Stimulated activated CD4-positive, alpha-beta T cell treated with anti-CD3 and anti-CD28 coated beads, Interleukin-15, amount 100 ng/mL, for 24 hours (primary cell): Measurements from ENCODE around the gene DCD.
"Not testable (repeated sequence)": the region's sequence is repeated elsewhere in the genome, so short reads cannot be mapped to it uniquely, and the experiment has no call there.

ENCODE experiments used
- DNase-seq: peaks from one replicate; pipeline ENCODE4 v3.0.0-alpha.2; 2020

DCD gene

GRCh38 chr12:54650889-54651288, 2.7 kb upstream of the DCD start:
- DNase-seq = no peak

DNA sequence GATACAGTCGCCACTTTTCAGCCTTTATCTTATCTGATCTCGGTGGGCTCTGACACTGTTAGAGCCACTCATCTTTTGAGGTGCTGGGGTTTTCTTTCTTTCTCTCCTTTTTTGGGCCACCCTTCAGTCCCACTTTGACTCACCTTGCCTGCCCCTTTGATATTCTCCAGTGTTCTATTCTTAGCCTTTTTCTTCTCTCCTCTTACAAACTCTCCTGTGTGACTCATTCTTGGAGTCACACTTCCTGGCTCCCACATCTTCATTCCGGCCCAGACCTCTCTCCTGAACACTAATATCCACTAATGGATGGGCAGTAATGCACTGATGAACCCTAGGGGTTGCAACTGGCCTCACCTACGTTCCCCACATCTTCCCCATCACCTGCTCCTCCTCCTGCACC, 2.2 kb upstream of the DCD start:
- DNase-seq = no peak

DNA sequence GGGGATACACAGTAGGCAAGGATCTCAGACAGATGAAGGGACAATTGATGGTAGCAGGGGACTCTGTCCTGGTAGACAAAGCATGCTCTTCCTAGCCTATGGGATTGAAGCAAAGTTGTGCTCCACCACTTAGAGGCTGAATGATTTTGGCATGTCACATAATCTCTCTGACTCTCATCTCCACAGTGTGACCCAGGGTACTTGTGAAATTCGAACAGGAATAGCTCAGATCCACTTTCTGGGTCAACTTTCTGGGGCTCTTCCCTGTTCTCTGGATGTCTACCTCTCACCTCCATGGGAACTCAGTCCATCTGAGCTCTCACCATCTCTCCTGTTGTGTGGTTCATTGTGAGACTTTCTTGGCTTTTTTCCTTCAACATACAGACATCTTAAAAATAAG, 1.7 kb upstream of the DCD start:
- no peak for DNase-seq

- no peak for DNase-seq
Observed at GRCh38 chr12:54641554-54641953, 6.6 kb downstream of the DCD start.

DNA sequence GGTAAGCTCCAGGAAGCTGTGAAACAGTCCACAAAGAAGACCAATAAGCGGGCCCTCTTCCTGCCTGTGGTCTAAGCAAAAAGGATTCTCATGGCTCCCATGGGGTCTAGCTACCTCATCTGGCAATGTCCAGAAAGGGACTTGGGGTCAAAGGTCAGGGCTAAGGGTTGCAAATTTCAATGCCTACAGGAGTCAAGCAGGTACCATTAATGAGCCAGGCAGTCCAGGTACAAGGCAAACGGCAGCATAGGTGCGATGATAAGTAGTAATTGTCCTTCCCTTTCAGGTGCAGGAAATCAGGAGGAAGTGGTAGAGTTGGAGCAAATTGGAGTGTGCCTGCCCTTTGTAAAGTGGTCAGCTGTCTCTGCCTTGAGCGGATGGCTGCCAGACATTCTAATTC, 7.1 kb downstream of the DCD start:
- DNase-seq = no peak

DNA sequence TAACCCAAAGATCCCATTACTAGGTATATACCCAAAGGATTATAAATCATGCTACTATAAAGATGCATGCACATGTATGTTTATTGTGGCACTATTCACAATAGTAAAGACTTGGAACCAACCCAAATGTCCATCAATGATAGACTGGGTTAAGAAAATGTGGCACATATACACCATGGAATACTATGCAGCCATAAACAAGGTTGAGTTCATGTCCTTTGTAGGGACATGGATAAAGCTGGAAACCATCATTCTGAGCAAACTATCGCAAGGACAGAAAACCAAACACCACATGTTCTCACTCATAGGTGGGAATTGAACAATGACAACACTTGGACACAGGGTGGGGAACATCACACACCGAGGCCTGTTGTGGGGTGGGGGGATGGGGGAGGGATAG, 9.1 kb downstream of the DCD start:
- not testable (repeated sequence) for DNase-seq

DNA sequence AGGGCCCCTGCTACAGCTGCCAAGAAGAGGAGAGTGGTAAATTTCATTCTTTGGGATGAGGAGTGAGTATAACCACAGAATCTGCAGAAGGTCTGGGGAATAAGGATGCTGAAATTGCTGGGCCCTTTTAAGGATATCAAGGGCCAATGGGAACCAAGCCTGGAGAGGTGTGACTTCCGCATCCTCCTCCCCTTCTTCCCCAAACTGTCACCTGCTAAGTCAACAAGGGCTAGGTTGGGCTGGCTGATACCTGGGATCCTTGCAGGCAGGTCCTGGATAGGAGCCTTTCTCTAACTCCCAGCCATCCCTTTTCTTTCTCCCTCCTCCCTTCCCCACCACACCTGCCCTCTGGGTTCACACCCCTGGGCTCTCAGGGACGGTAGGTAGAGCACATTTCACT, 13.4 kb downstream of the DCD start, which contains the start of gene LACRT:
Gene LACRT, minus strand, starts transcription at position 101 of the 400 bp plus-strand sequence. Its CDS starts 54 bp downstream, at position 47.
- DNase-seq = no peak

DNA sequence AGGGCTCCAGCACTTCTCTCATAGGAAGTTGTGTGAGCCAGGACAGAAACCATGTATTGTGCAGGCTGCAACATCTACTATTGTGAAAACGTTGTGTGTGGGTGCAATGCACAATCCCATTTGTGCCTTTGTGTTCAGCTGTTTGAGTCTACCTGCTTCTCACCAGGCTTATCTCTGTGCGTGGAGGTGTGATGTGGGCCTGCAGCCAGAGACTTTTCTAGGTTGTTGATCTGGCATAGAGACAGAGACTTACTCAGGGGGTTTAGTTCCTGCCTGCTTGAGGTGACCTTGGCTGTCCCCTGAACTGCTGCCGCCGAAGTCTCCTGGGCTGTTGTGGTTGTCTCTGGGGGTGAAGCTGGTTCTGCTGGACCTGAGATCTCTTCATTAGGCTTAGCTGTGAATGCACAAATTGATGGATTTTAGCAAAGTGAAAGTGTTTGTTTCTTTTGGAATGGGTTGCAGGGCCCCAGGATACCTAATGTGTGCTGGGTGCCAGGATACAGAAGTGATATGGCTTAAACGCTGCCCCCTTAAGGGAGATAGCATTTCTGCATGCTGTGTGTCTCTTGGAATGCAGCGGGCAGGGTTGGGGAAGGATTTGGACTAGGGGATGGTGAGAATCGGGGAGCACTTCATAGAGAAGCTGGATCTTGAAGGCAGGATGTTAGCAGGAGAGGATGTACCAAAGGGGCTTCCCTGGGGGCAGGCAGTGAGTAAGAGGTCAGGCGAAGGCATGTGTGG, 16.0 kb downstream of the DCD start:
- DNase-seq = no peak

GRCh38 chr12:54631551-54631950, 16.6 kb downstream of the DCD start:
- DNase-seq = no peak

DNA sequence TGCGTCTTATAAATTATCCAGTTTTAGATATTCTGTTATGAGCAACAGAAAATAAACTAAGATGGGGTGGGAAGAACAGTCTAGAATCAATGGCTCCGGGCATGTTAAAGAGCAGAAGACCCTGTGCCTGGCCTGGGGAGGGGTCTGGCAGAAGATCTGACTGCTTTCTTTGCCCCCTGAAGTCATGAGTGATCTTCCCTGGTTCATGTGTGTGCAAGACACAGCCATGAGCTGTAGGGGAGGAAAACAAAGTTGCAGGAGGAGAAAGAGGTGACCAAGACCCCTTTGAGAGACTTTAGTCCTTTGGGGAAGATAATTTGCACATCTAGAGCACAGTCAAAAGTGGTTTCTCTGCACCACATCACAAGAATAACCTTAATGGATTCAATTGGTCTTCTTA, 18.2 kb downstream of the DCD start:
- DNase-seq = no peak

GRCh38 chr12:54628186-54628846, 19.8 kb downstream of the DCD start:
- DNase-seq = no peak

- DNase-seq = no peak
Observed at GRCh38 chr12:54627304-54627703, 20.9 kb downstream of the DCD start.

GRCh38 chr12:54625598-54625997, 22.6 kb downstream of the DCD start:
- no peak for DNase-seq

DNA sequence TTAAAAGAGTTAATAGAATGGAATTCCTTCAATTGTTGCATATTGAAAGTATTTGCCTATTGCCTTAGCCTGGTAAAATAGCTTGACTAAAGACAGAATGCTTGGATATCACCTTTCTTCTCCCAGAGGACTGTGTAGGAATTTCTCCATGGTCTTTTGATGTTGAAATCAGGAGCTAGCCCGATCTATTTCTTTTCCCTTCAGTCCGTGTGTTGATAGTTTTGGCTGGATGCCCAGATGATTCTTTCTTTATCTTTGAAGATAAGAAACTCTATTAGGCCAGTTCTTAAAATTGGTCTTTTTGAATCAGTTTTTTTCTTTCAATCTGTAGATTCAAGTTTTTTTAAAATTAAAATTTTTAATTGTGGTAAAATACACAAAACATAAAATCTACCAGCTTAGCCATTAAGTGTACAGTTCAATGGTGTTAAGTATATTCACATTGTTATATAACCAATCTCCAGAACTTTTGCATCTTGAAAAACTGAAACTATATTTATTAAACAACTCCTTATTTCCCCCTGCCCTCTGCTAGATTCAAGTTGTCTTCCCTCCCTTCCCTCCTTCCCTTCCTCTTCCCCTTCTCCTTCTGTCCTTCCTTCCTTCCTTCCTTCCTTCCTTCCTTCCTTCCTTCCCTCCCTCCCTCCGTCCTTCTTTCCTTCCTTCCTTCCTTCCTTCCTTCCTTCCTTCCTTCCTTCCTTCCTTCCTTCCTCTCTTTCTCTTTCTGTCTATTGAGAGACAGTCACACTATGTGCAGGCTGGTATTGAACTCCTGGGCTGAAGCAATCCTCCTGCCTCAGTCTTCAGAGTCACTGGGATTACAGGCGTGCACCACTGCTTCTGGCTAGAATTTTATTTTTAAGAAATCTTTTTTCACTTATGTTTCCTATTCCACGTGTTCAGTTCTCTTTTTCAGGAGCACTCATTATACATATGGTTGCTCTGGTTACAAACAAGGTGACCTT, 23.6 kb downstream of the DCD start:
- DNase-seq = no peak

DNA sequence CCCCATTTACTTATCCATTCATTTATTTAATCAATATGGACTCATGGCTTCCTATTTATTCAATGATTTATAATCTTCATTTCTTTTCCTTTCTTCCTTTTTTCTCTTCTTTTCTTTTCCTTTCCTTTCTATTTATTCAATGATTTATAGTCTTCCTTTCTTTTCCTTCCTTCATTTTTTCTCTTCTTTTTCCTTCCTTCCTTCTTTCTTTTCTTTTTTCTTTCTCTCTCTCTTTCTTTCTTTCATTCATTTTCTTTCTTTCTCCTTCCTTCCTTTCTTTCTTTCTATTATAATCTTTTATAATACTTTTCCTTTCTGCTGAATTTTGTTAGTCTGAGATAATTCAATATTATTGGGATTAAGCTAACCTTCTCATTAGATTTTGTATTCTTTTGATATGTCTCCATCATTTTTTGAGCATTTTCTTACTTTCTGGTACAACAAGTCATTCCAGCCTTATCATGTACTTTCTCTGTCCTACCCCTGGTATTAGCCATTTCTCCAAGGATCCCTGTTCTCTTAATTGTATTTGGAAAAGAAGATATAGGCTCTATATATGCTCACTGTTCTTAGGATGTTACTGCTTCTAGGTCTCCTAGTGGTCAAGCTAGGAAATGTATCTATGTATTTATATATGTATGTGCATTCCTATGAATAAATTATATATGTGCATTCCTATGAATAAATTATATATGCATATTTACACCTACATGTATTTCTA, 25.5 kb downstream of the DCD start:
- no peak for DNase-seq

GRCh38 chr12:54616933-54617680, 31.1 kb downstream of the DCD start:
- DNase-seq = no peak

- no peak for DNase-seq
Observed at GRCh38 chr12:54612225-54612750, 35.9 kb downstream of the DCD start.

DNA sequence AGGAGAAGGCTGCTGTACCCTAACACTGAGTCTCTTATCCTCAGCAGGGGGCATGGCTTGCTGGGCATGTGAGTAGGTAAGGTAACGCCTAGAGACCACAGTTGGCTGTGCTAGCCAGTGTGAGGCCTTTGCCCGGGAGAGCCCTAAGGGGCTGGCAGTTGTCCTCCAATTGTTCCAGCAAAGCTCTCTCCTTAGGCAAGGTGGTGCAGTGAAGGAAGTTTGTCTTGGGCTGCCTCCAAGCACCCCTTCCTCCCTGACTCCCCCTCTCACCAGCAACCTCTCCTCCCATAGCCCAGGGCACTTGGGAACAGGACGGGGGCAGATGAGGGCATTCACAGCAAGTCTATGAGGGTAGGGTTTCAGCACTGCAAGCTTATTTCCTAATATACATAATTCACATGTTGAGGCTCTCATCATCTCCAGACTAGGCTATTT, 36.4 kb downstream of the DCD start:
- no peak for DNase-seq

DNA sequence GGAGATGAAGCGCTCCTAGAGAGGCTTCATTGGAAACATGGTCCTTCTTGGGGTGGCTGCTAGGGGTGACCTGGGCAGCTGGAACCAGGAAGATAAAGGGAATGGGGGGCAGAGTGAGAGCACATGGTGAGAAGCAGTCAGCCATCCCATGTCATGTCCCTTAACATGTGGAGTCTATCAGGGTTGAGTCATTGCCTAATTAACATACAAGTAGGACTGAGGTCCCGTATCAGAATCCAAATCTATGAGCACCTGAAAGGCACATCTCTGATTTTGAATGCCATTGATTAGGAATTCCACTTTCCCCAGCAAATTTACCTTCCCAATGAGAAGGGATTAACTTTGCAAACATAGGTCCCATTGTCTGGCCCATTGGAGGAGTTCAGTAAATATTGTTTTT, 39.4 kb downstream of the DCD start:
- no peak for DNase-seq

GRCh38 chr12:54608156-54608555, 40.0 kb downstream of the DCD start:
- DNase-seq = no peak

DNA sequence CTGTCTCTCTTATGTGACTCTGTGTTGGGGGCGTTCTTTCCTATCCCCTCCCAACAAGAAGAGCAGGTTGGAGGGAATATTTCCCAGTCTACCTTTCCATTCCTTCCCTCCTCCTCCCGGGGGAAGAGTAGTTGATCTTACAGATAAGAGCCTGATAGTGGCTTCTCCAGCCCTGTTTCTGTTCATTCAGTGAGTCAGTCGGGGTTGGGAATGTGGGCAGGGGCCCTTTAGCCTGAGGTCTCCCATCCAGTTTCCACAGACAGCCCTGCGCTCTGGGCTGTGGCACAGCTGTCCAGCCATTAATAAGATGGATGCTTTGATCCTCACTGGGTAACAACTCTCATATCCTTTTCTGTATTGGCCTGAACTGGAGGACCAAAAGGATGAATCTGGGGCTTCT, 41.6 kb downstream of the DCD start:
- DNase-seq = no peak
